Lung (tissue), 12 donors: ENCODE results near the gene WFDC9. TPM values are rescaled to one million over a fixed set of nuclear protein-coding genes. Genes with fewer than 3 reads are reported as not detected.
A peak's percentile ranks its signal among the peaks of the same experiment; 100 is the strongest.
"Not testable (repeated sequence)": the region's sequence is repeated elsewhere in the genome, so short reads cannot be mapped to it uniquely, and the experiment has no call there.

Experiments used
- ATAC-seq: fragments of 200-7000 bp; cut with Tn5 transposase; one replicate; pipeline ENCODE4 v1.9.1; 2020; ENCODE audit warnings: moderate number of reproducible peaks; ENCODE audit not compliant: insufficient read depth, low FRiP score
- DNase-seq, 3 donors: peaks; one replicate each; pipeline ENCODE4 v3.0.0-alpha.2; 2013 to 2017
- H3K27ac ChIP-seq, 2 donors: one replicate each; pipeline ENCODE4 v1.5.1; 2013; ENCODE audit warnings: mild to moderate bottlenecking in 2 of 2, moderate library complexity in 2 of 2, control low read depth in 1 of 2, inconsistent platforms in 1 of 2, low read depth in 1 of 2, low read length in 1 of 2
- H3K27me3 ChIP-seq, 3 donors: one replicate each; pipeline ENCODE4 v1.5.1; 2013; ENCODE audit warnings: low read length in 2 of 3; ENCODE audit not compliant: control insufficient read depth in 3 of 3, insufficient read depth in 3 of 3
- H3K36me3 ChIP-seq, 4 donors: one replicate each; pipeline ENCODE4 v1.5.1; 2013; ENCODE audit warnings: low read length in 4 of 4, mild to moderate bottlenecking in 1 of 4, moderate library complexity in 1 of 4; ENCODE audit not compliant: control insufficient read depth in 4 of 4, insufficient read depth in 4 of 4
- H3K4me1 ChIP-seq, 5 donors: one replicate each; pipeline ENCODE4 v1.5.1; 2013; ENCODE audit warnings: low read length in 5 of 5, mild to moderate bottlenecking in 2 of 5, moderate library complexity in 1 of 5; ENCODE audit not compliant: control insufficient read depth in 5 of 5, insufficient read depth in 5 of 5
- H3K4me3 ChIP-seq: one replicate; pipeline ENCODE4 v1.5.1; 2013; ENCODE audit warnings: mild to moderate bottlenecking, control low read depth, moderate library complexity
- H3K9ac ChIP-seq, 2 donors: one replicate each; pipeline ENCODE4 v1.5.1; 2013; ENCODE audit warnings: low read length in 2 of 2, control low read depth in 1 of 2; ENCODE audit not compliant: insufficient read depth in 1 of 2
- H3K9me3 ChIP-seq, 4 donors: one replicate each; pipeline ENCODE4 v1.5.1; 2013; ENCODE audit warnings: low read length in 3 of 4, mild to moderate bottlenecking in 1 of 4, moderate library complexity in 1 of 4; ENCODE audit not compliant: control insufficient read depth in 4 of 4, insufficient read depth in 3 of 4
- CTCF ChIP-seq: IDR thresholded peaks from 2 replicates; pipeline ENCODE4 v1.5.1; 2012; ENCODE audit warnings: mild to moderate bottlenecking; ENCODE audit errors: control extremely low read depth, extremely low read depth
- WGBS, 2 donors: extraction: QIAGEN DNeasy Blood & Tissue Kit; methylation state at CpG; one replicate each; pipeline ENCODE4 v1.1.7; 2013; 5-methylcytosine and 5-hydroxymethylcytosine counted together
- polyA plus RNA-seq, 2 donors: library from polyadenylated mRNA; stranded (reverse); fragments of 200-250 nt; gene quantifications; one replicate each; pipeline ENCODE4 v1.2.1, GENCODE V29; 2013
- total RNA-seq, 2 donors: library from RNA; depleted of rRNA in 1 of 2; stranded (reverse); fragments of >200 nt in 1 of 2; gene quantifications; one replicate each; pipeline ENCODE4 v1.2.1, GENCODE V29; 2014 to 2021
- donor health status: control.
- donor health status: control.
- donor health status: Bipolar disorder and iron deficiency.
- donor health status: healthy.
- donor health status: DM: yes; HTN: yes; CAD: no.

Gene WFDC9
- total and polyA plus RNA-seq, 4 donors, result not detected

- Histone ChIP-seq H3K27me3 (no peaks in the 10 kb centered on the region), H3K4me3 (no peak overlapping the region), H3K9me3 (peaks cover 0 to 5% (median 0%) of the 10 kb centered on the region in 4 donors), H3K9ac (no peak overlapping the region), H3K4me1 (no peaks in the 10 kb centered on the region), H3K27ac (no peak overlapping the region), H3K36me3 (no peaks in the 10 kb centered on the region)
- WGBS, 2 donors, result 70 to 71% methylated on average over 5 of the region's 5 CpGs
- TF ChIP-seq CTCF, result peak; percentile 10
- no peak for ATAC-seq
- DNase-seq, result peak in 2 of 3 donors; percentile 2 to 12
Observed at GRCh38 chr20:45592574-45593189, 38.4 kb downstream of the WFDC9 start.

- Histone ChIP-seq H3K4me1 (no peaks in the 10 kb centered on the region), H3K36me3 (no peaks in the 10 kb centered on the region), H3K27me3 (no peaks in the 10 kb centered on the region), H3K9ac (no peak overlapping the region), H3K9me3 (peaks cover 0 to 5% (median 0%) of the 10 kb centered on the region in 4 donors), H3K27ac (no peak overlapping the region), H3K4me3 (no peak overlapping the region)
- DNase-seq (no peak), ATAC-seq (no peak)
- WGBS, 2 donors, result 28 to 36% methylated on average over 1 of the region's 1 CpG
- no peak for TF ChIP-seq CTCF
Observed at GRCh38 chr20:45589725-45590124, 41.4 kb downstream of the WFDC9 start.

DNA sequence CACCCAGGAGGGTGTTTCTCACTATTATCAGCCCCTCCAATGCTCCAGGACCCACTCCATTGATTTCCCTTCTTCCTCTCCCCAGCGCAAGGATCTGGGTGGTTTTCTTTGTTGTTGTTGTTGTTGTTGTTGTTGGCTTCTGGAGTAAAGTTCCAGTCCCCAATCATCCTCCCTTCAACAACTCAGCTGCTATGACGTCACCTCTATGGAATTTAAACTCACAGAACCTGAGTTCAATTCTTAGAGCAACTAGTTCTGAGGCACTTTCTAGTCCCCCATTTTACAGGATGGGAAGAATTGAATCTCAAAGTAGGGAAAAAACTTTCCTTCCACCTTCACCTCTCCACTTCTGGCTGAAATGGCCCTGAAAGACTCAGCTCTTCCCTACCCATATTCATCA, 42.3 kb downstream of the WFDC9 start:
- ATAC-seq (no peak), DNase-seq (no peak)
- Histone ChIP-seq H3K27ac (no peak overlapping the region), H3K4me1 (no peaks in the 10 kb centered on the region), H3K9ac (no peak overlapping the region), H3K9me3 (peaks cover 0 to 5% (median 0%) of the 10 kb centered on the region in 4 donors), H3K27me3 (no peaks in the 10 kb centered on the region), H3K36me3 (no peaks in the 10 kb centered on the region), H3K4me3 (no peak overlapping the region)
- TF ChIP-seq CTCF, result no peak
- WGBS, 2 donors, result 76 to 88% methylated on average over 2 of the region's 2 CpGs

- H3K9ac ChIP-seq, H3K4me3 ChIP-seq, H3K27me3 ChIP-seq, H3K9me3 ChIP-seq, DNase-seq, H3K4me1 ChIP-seq, H3K27ac ChIP-seq, ATAC-seq, H3K36me3 ChIP-seq: not testable (repeated sequence)
- WGBS, 2 donors, result 73 to 90% methylated on average over 5 of the region's 5 CpGs
Observed at GRCh38 chr20:45585986-45586385, 45.1 kb downstream of the WFDC9 start.

DNA sequence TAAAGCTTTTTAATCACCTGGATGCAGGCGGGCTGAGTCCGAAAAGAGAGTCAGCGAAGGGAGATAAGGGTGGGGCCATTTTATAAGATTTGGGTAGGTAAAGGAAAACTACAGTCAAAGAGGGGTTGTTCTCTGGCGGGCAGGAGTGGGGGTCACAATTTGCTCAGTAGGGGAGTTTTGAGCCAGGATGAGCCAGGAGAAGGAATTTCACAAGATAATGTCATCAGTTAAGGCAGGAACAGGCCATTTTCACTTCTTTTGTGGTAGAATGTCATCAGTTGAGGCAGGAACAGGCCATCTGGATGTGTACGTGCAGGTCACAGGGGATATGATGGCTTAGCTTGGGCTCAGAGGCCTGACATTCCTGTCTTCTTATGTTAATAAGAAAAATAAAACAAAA, 46.8 kb downstream of the WFDC9 start:
- not testable (repeated sequence) for ATAC-seq, H3K27me3 ChIP-seq, H3K9ac ChIP-seq, H3K9me3 ChIP-seq, H3K27ac ChIP-seq, DNase-seq, H3K36me3 ChIP-seq, H3K4me3 ChIP-seq, H3K4me1 ChIP-seq
- 84 to 91% methylated on average over 5 of the region's 5 CpGs for WGBS, 2 donors
